Upper lobe of left lung (tissue), 4 donors: Measurements from ENCODE around the gene HES4.

Experiments used
- CTCF ChIP-seq, 6 experiments: fragments of 450-650 bp in 4 of 6; fragments of 200-600 bp in 2 of 6; sonication (generic) in 2 of 6; IDR thresholded peaks; one replicate each; pipeline ENCODE4 v1.5.1; 2016 to 2019; ENCODE audit warnings: antibody characterized with exemption in 6 of 6
- EP300 ChIP-seq, 4 donors: sonication (generic); formaldehyde crosslinking; IDR thresholded peaks; one replicate each; pipeline ENCODE4 v1.5.1; 2017; ENCODE audit warnings: antibody characterized with exemption in 4 of 4, control low read depth in 2 of 4
- POLR2A ChIP-seq, 4 donors: fragments of 450-650 bp; IDR thresholded peaks; one replicate each; pipeline ENCODE4 v1.5.1; 2016 to 2017; ENCODE audit warnings: antibody characterized with exemption in 4 of 4, mild to moderate bottlenecking in 2 of 4
- POLR2AphosphoS5 ChIP-seq, 2 donors: sonication (generic); formaldehyde crosslinking; IDR thresholded peaks; one replicate each; pipeline ENCODE4 v1.5.1; 2017; ENCODE audit warnings: antibody characterized with exemption in 2 of 2

- TF ChIP-seq CTCF (IDR thresholded peaks at IDR 0.05) (no peak), POLR2A (IDR thresholded peaks at IDR 0.05) (no peak), POLR2AphosphoS5 (IDR thresholded peaks at IDR 0.05) (no peak), EP300 (IDR thresholded peaks at IDR 0.05) (no peak)
Measured at GRCh38 chr1:963746-964525, 36.0 kb downstream of the HES4 start.
